Endothelial cell of umbilical vein (primary cell): Measurements from ENCODE around the gene SAT1.

Source experiments
- EZH2 ChIP-seq: IDR thresholded peaks from 2 replicates; pipeline ENCODE4 v1.6.1; 2012; ENCODE audit warnings: borderline replicate concordance, low read depth, mild to moderate bottlenecking, moderate library complexity, low read length, inconsistent platforms; ENCODE audit not compliant: severe bottlenecking
- FOS ChIP-seq: IDR thresholded peaks from 2 replicates; pipeline ENCODE4 v1.6.1; 2011; ENCODE audit warnings: mild to moderate bottlenecking, low read length, moderate library complexity, borderline replicate concordance; ENCODE audit not compliant: insufficient read depth
- GATA2 ChIP-seq: IDR thresholded peaks from 2 replicates; pipeline ENCODE4 v1.7.0; 2011; ENCODE audit warnings: low read depth, mild to moderate bottlenecking, moderate library complexity, mixed read lengths, low read length; ENCODE audit not compliant: insufficient read length, insufficient read depth
- JUN ChIP-seq: IDR thresholded peaks from 2 replicates; pipeline ENCODE4 v1.6.1; 2011; ENCODE audit warnings: borderline replicate concordance, low read depth; ENCODE audit not compliant: insufficient read length, insufficient read depth
- MYC ChIP-seq: IDR thresholded peaks from one replicate; pipeline ENCODE4 v1.6.1; 2011; ENCODE audit warnings: mild to moderate bottlenecking, low read depth, low read length
- POLR2A ChIP-seq: IDR thresholded peaks from 2 replicates; pipeline ENCODE4 v1.6.1; 2012; ENCODE audit warnings: low read depth, mild to moderate bottlenecking, control low read depth, low read length
- POLR2AphosphoS5 ChIP-seq: IDR thresholded peaks from 2 replicates; pipeline ENCODE4 v1.6.1; 2012; ENCODE audit warnings: low read depth, mild to moderate bottlenecking, control low read depth, low read length, moderate library complexity; ENCODE audit not compliant: insufficient read depth
- TF ChIP-seq, protein P1 (sequence below), 2 donors: IDR thresholded peaks; 1 replicate in 1 of 2; 2 replicates in 1 of 2; pipeline ENCODE4 v1.5.1; 2011; ENCODE audit warnings: low read length in 2 of 2, mild to moderate bottlenecking in 2 of 2, moderate library complexity in 2 of 2, control low read depth in 1 of 2, inconsistent platforms in 1 of 2, low read depth in 1 of 2; ENCODE audit not compliant: insufficient read depth in 1 of 2; ENCODE audit errors: extremely low read depth in 1 of 2
- TF ChIP-seq, protein P2 (sequence below): IDR thresholded peaks from 2 replicates; pipeline ENCODE4 v1.6.1; 2011; ENCODE audit not compliant: insufficient read depth, insufficient read length

DNA sequence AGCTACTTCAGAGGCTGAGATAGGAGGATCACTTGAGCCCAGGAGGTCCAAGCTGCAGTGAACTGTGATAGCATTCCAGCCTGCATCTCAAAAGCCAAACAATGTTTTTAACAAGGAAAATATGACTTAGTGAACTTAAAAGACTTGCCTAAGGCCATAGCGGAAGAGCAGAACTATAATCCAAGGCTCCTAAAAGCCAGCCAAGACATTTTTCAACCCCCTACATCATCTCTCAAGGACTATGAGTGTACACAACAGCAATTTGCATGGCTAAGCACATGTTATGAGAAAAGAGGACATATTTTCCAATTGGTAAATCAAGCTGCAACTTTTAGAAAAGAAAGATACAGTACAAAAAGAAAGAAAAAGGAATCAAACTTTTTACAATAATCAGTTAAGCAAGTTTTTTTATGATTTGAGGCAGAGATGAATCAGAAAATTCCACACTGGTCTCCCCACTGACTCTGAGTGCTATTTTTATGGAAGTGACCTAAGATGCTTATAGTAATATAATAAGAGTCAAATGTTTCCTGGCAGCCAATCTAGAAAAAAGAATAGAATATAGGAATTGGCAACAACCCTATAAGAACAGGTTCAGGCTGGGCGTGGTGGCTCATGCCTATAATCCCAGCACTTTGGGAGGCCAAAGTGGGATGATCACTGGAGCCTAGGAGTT is 30.1 kb upstream of the SAT1 start:
- TF ChIP-seq, protein P1, sequence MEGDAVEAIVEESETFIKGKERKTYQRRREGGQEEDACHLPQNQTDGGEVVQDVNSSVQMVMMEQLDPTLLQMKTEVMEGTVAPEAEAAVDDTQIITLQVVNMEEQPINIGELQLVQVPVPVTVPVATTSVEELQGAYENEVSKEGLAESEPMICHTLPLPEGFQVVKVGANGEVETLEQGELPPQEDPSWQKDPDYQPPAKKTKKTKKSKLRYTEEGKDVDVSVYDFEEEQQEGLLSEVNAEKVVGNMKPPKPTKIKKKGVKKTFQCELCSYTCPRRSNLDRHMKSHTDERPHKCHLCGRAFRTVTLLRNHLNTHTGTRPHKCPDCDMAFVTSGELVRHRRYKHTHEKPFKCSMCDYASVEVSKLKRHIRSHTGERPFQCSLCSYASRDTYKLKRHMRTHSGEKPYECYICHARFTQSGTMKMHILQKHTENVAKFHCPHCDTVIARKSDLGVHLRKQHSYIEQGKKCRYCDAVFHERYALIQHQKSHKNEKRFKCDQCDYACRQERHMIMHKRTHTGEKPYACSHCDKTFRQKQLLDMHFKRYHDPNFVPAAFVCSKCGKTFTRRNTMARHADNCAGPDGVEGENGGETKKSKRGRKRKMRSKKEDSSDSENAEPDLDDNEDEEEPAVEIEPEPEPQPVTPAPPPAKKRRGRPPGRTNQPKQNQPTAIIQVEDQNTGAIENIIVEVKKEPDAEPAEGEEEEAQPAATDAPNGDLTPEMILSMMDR (IDR thresholded peaks at IDR 0.05; ENCODE audit: extremely low read depth in 1 of 2, insufficient read depth in 1 of 2, low read depth in 1 of 2, low read length in 2 of 2), result no peak
- no peak for TF ChIP-seq POLR2AphosphoS5
- no peak for TF ChIP-seq GATA2
- TF ChIP-seq POLR2A, result no peak
- no peak for TF ChIP-seq EZH2
- TF ChIP-seq, protein P2, sequence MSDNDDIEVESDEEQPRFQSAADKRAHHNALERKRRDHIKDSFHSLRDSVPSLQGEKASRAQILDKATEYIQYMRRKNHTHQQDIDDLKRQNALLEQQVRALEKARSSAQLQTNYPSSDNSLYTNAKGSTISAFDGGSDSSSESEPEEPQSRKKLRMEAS, result no peak
- no peak for TF ChIP-seq MYC
- TF ChIP-seq JUN, result peak; percentile 16
- TF ChIP-seq FOS, result no peak
